PC-3 (cell line): Measurements from ENCODE around the gene GALNTL6. TPM values are rescaled to one million over a fixed set of nuclear protein-coding genes. Genes with fewer than 3 reads are reported as not detected.

Experiments used
- ATAC-seq: fragments of 200-7000 bp; cut with Tn5 transposase; 2 replicates; pipeline ENCODE4 v1.9.1; 2020; ENCODE audit warnings: mild to moderate bottlenecking, moderate library complexity
- BruUV-seq: library from RNA; stranded (reverse); fragments of 400-500 nt; replicated peaks from 2 replicates; lab custom pipeline; 2021; lab: Mats Ljungman, UMichigan
- CTCF ChIA-PET: fragments of 300-600 bp; sonication (Branson Sonifier 250); formaldehyde crosslinking; loops from one replicate; lab custom pipeline; 2022; ENCODE audit warnings: antibody characterized with exemption; lab: Charles Lee
- POLR2A ChIA-PET: fragments of 300-600 bp; sonication (Branson Sonifier 250); formaldehyde crosslinking; loops from one replicate; lab custom pipeline; 2022; ENCODE audit warnings: antibody characterized with exemption; ENCODE audit not compliant: unreplicated experiment; lab: Charles Lee
- DNase-seq: peaks from one replicate; pipeline ENCODE4 v3.0.0-alpha.2; 2015
- H2AFZ ChIP-seq: fragments of 300-600 bp; sonication (generic); 2 replicates; pipeline ENCODE4 v1.6.0; 2016; ENCODE audit warnings: antibody characterized with exemption, low read length
- H3F3A ChIP-seq: fragments of 300-600 bp; sonication (generic); one replicate; pipeline ENCODE4 v1.6.0; 2017; ENCODE audit warnings: antibody characterized with exemption, low read length, control low read depth, mild to moderate bottlenecking; ENCODE audit not compliant: unreplicated experiment
- H3K27ac ChIP-seq: fragments of 300-600 bp; sonication (generic); 2 replicates; pipeline ENCODE4 v1.5.1; 2016; ENCODE audit warnings: mild to moderate bottlenecking, low read length
- H3K27me3 ChIP-seq: fragments of 300-600 bp; sonication (generic); 2 replicates; pipeline ENCODE4 v1.6.1; 2016; ENCODE audit warnings: low read length, mixed read lengths
- H3K36me3 ChIP-seq: fragments of 300-600 bp; sonication (generic); 2 replicates; pipeline ENCODE4 v1.6.1; 2016; ENCODE audit warnings: low read depth, mixed run types, low read length, mixed read lengths
- H3K4me1 ChIP-seq: fragments of 300-600 bp; sonication (generic); 2 replicates; pipeline ENCODE4 v1.5.1; 2016; ENCODE audit warnings: low read length; ENCODE audit not compliant: insufficient read depth
- H3K4me2 ChIP-seq: fragments of 300-600 bp; sonication (generic); 2 replicates; pipeline ENCODE4 v1.6.0; 2016; ENCODE audit warnings: low read length
- H3K4me3 ChIP-seq: fragments of 300-600 bp; sonication (generic); 2 replicates; pipeline ENCODE4 v1.5.1; 2016; ENCODE audit warnings: mild to moderate bottlenecking, low read length, mixed read lengths
- H3K79me2 ChIP-seq: fragments of 300-600 bp; sonication (generic); 2 replicates; pipeline ENCODE4 v1.6.1; 2017; ENCODE audit warnings: low read length, mixed read lengths
- H3K9ac ChIP-seq: fragments of 300-600 bp; sonication (generic); 2 replicates; pipeline ENCODE4 v1.6.0; 2016; ENCODE audit warnings: mild to moderate bottlenecking, low read length
- H3K9me2 ChIP-seq: fragments of 300-600 bp; sonication (generic); replicated peaks from 2 replicates; pipeline ENCODE4 v1.6.1; 2016; ENCODE audit warnings: mixed run types, low read length, mixed read lengths
- H3K9me3 ChIP-seq: fragments of 300-600 bp; sonication (generic); 2 replicates; pipeline ENCODE4 v1.6.1; 2016; ENCODE audit warnings: low read length, mixed read lengths
- H4K20me1 ChIP-seq: fragments of 300-600 bp; sonication (generic); 2 replicates; pipeline ENCODE4 v1.6.1; 2016; ENCODE audit warnings: low read length, mixed read lengths
- CTCF ChIP-seq: fragments of 300-600 bp; sonication (generic); conservative IDR thresholded peaks from 2 replicates; pipeline ENCODE4 v1.5.1; 2017; ENCODE audit warnings: antibody characterized with exemption, low read depth, mild to moderate bottlenecking, low read length
- EZH2 ChIP-seq: fragments of 300-600 bp; sonication (generic); IDR thresholded peaks from one replicate; pipeline ENCODE4 v1.6.1; 2017; ENCODE audit warnings: antibody characterized with exemption, mild to moderate bottlenecking, low read length; ENCODE audit not compliant: unreplicated experiment
- EZH2phosphoT487 ChIP-seq: fragments of 300-600 bp; sonication (generic); IDR thresholded peaks from 2 replicates; pipeline ENCODE4 v1.6.1; 2018; ENCODE audit warnings: mild to moderate bottlenecking, antibody characterized with exemption, low read length, borderline replicate concordance
- intact Hi-C: fragments of 100-400 bp; cut with micrococcal nuclease; formaldehyde crosslinking; loops from 2 replicates; pipeline ENCODE4 v1.9.0; 2023
- total RNA-seq: library from RNA; depleted of rRNA; stranded (reverse); fragments of >200 nt; gene quantifications from 2 replicates; pipeline ENCODE4 v1.2.3, GENCODE V29; 2014

GALNTL6 gene
- total RNA-seq, 1 experiment from 2014 or later, result not detected

- TF ChIP-seq EZH2 (no peak), CTCF (no peak), EZH2phosphoT487 (no peak)
- Histone ChIP-seq H4K20me1 (no peaks in the 10 kb centered on the region), H3K36me3 (no peaks in the 10 kb centered on the region), H3K27me3 (no peaks in the 10 kb centered on the region; the same call in 1 of the 2 replicates), H3K9me3 (no peaks in the 10 kb centered on the region), H3K9me2 (no peaks in the 10 kb centered on the region), H3K4me1 (no peaks in the 10 kb centered on the region), H3F3A (no peaks in the 10 kb centered on the region), H3K4me2 (no peak overlapping the region), H2AFZ (no peak overlapping the region), H3K27ac (no peak overlapping the region), H3K9ac (no peak overlapping the region), H3K4me3 (no peak overlapping the region), H3K79me2 (no peaks in the 10 kb centered on the region)
- POLR2A ChIA-PET, result no interaction called here
- no peak for ATAC-seq
- no peak for DNase-seq
- no TSS peak for BruUV-seq
- CTCF ChIA-PET, result no interaction called here
- intact Hi-C loops, result loop anchor here (10.0 kb wide), 1 partner anchor 618 kb away; no protein-coding TSS in a partner anchor
Observed at GRCh38 chr4:172207258-172207657, 394.1 kb downstream of the GALNTL6 start.

- ATAC-seq (no peak), DNase-seq (no peak)
- no peaks in the 10 kb centered on the region for H3K9me2 ChIP-seq
- ChIA-PET POLR2A (no interaction called here), CTCF (no interaction called here)
- no TSS peak for BruUV-seq
- no peaks in the 10 kb centered on the region for H3K79me2 ChIP-seq
- no peaks in the 10 kb centered on the region; the same call in 1 of the 2 replicates for H3K27me3 ChIP-seq
- no peak overlapping the region for H3K4me2 ChIP-seq
- no peaks in the 10 kb centered on the region for H4K20me1 ChIP-seq
- no peak overlapping the region for H3K27ac ChIP-seq
- no peak overlapping the region for H2AFZ ChIP-seq
- H3K4me1 ChIP-seq, result no peaks in the 10 kb centered on the region
- TF ChIP-seq EZH2phosphoT487 (no peak), EZH2 (no peak)
- no peaks in the 10 kb centered on the region for H3F3A ChIP-seq
- H3K9ac ChIP-seq, result no peak overlapping the region
- H3K36me3 ChIP-seq, result no peaks in the 10 kb centered on the region
- no peaks in the 10 kb centered on the region for H3K9me3 ChIP-seq
- H3K4me3 ChIP-seq, result no peak overlapping the region
- intact Hi-C loops, result loop anchor here (10.0 kb wide), 1 partner anchor 617 kb away; no protein-coding TSS in a partner anchor
Observed at GRCh38 chr4:172207886-172208285, 394.7 kb downstream of the GALNTL6 start.

GRCh38 chr4:172220679-172221078 is 407.5 kb downstream of the GALNTL6 start:
- Histone ChIP-seq H3K79me2 (no peaks in the 10 kb centered on the region), H3K4me2 (no peak overlapping the region), H4K20me1 (no peaks in the 10 kb centered on the region), H2AFZ (no peak overlapping the region), H3K36me3 (no peaks in the 10 kb centered on the region), H3K27me3 (no peaks in the 10 kb centered on the region), H3K4me3 (no peak overlapping the region), H3K9me3 (no peaks in the 10 kb centered on the region), H3F3A (no peaks in the 10 kb centered on the region), H3K27ac (no peak overlapping the region), H3K9me2 (no peaks in the 10 kb centered on the region), H3K4me1 (no peaks in the 10 kb centered on the region), H3K9ac (no peak overlapping the region)
- BruUV-seq, result no TSS peak
- DNase-seq (no peak), ATAC-seq (no peak)
- ChIA-PET CTCF (no interaction called here), POLR2A (no interaction called here)
- TF ChIP-seq CTCF (no peak), EZH2 (no peak), EZH2phosphoT487 (no peak)
- intact Hi-C loops, result no loop called here
